Testis (tissue), 2 donors: ENCODE results near the gene RNF152.

Source experiments
- POLR2A ChIP-seq: fragments of 450-650 bp; IDR thresholded peaks from one replicate; pipeline ENCODE4 v1.6.1; 2017; ENCODE audit warnings: antibody characterized with exemption, mild to moderate bottlenecking, moderate library complexity
- TF ChIP-seq, protein P1 (sequence below), 3 experiments: fragments of 450-650 bp in 2 of 3; fragments of 200-600 bp in 1 of 3; sonication (generic) in 1 of 3; IDR thresholded peaks; one replicate each; pipeline ENCODE4 v1.5.1; 2016 to 2019; ENCODE audit warnings: antibody characterized with exemption in 3 of 3, mild to moderate bottlenecking in 2 of 3, moderate library complexity in 1 of 3

DNA sequence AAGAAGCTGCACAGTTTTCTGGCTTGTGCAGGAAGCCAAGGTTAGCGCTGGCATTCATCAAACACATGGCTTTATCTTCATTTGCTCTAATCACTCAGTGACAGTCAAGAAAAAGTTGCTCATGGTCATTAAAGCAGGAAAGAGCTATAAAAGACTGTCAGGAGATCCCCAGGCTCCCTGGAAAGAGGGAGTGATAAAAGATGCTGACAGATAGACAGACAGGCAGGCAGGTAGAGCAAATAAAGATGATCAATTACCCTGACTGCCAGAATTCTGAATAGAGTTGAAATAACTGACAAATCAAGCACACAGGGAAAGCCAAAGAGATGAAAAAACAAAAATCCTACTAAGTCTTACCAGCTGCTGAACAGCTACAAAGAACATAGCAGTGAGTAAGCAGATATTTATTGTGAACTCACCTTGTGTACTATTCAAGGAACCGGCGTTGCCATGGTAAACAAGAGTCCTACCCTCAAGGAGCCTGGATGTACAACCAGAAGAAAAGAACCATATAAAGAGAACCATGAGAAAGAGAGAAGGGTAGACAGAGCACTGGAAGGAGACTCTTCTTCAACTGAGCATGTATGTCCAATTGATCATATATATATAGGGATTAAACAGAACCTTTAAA is 68.0 kb downstream of the RNF152 start:
- TF ChIP-seq, protein P1, sequence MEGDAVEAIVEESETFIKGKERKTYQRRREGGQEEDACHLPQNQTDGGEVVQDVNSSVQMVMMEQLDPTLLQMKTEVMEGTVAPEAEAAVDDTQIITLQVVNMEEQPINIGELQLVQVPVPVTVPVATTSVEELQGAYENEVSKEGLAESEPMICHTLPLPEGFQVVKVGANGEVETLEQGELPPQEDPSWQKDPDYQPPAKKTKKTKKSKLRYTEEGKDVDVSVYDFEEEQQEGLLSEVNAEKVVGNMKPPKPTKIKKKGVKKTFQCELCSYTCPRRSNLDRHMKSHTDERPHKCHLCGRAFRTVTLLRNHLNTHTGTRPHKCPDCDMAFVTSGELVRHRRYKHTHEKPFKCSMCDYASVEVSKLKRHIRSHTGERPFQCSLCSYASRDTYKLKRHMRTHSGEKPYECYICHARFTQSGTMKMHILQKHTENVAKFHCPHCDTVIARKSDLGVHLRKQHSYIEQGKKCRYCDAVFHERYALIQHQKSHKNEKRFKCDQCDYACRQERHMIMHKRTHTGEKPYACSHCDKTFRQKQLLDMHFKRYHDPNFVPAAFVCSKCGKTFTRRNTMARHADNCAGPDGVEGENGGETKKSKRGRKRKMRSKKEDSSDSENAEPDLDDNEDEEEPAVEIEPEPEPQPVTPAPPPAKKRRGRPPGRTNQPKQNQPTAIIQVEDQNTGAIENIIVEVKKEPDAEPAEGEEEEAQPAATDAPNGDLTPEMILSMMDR (IDR thresholded peaks at IDR 0.05) = no peak
- no peak for TF ChIP-seq POLR2A
